WI38 (cell line): ENCODE measurements around the gene TCF7L2.

ENCODE experiments used
- H3K4me3 ChIP-seq: 2 replicates; pipeline ENCODE4 v1.5.1; 2011; ENCODE audit warnings: low read depth, mild to moderate bottlenecking, control low read depth, low read length
- CTCF ChIP-seq: IDR thresholded peaks from 2 replicates; pipeline ENCODE4 v1.5.1; 2012; ENCODE audit warnings: low read depth, mild to moderate bottlenecking, control low read depth, low read length

Gene TCF7L2

GRCh38 chr10:113148901-113149300 is 198.9 kb downstream of the TCF7L2 start:
- no peak overlapping the region for H3K4me3 ChIP-seq
- no peak for TF ChIP-seq CTCF

DNA sequence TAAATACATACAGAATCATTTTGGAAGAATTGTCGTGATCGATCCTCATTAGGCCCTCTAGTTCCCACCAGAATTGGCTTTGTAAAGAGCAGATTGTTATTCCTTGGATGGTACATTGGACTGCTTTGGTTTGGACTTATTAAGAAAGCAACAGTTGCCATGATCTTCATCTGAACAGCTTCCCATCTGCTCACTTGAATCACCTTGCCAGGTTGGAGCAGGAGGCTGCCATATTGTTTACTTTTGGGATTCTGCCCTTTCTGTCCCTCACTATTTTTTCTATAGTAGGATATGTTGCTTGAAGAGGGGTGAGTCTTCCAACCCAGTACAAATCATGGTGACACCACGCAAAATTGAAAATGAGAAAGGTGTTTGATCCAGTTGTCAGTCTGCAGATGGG is 199.6 kb downstream of the TCF7L2 start:
- TF ChIP-seq CTCF, result no peak
- no peak overlapping the region for H3K4me3 ChIP-seq

GRCh38 chr10:113151190-113151666 is 201.2 kb downstream of the TCF7L2 start:
- H3K4me3 ChIP-seq, result no peak overlapping the region
- no peak for TF ChIP-seq CTCF

- TF ChIP-seq CTCF, result no peak
These were observed 203.6 kb downstream of the TCF7L2 start for GRCh38 chr10:113153493-113154102.

DNA sequence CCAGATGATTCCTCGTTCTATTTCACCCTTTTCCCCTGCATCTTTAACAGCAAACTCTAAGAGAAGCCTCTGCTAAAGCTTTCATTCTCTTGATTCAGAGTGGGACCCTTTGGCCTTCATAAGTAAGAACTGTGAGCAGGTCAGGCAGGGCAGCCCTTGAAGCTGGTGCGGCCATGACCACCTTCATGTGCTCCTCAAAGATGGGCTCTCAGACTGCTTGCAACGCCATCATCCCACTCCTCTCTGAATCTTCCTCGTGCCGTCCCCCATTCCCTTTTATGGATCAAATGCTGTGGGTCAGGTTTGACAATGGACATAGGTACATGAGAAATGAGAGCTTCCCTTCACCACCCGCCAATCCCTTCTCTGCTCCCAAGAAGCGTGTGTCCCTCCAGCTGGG is 207.4 kb downstream of the TCF7L2 start:
- H3K4me3 ChIP-seq, result no peak overlapping the region
- no peak for TF ChIP-seq CTCF

More at GRCh38 chr10:113153493-113154102, 203.6 kb downstream of the TCF7L2 start:
- no peak overlapping the region for H3K4me3 ChIP-seq

GRCh38 chr10:113158183-113158582 is 208.1 kb downstream of the TCF7L2 start:
- TF ChIP-seq CTCF, result no peak
- no peak overlapping the region for H3K4me3 ChIP-seq

DNA sequence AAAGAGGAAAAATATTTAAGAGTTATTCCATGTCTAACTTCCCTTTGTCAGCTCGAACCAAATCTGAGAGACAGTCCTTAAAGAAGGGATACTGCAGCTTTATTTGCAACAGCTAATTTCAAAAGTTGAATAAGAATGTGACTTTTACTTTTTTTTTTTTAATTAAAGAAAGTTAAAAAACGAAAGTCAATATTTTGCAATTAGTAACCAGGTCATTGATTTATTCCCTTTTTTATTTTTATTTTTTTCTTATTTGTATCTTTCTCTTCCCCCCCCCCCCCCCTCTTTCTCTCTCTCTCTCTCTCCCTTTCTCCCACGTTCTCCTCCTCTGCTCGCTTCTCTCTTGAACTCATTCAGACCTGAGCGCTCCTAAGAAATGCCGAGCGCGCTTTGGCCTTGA is 209.5 kb downstream of the TCF7L2 start:
- H3K4me3 ChIP-seq, result no peak overlapping the region
- no peak for TF ChIP-seq CTCF
